ENCODE results near the gene ZNF816.
"Not testable (repeated sequence)": the region's sequence is repeated elsewhere in the genome, so short reads cannot be mapped to it uniquely, and the experiment has no call there.

The ZNF816 gene

GRCh38 chr19:52940905-52941304, 21.8 kb downstream of the ZNF816 start:
- not testable (repeated sequence) for DNase-seq (ENCODE audit: low read depth, low spot score); H3K4me3 ChIP-seq (ENCODE audit: low read length)

GRCh38 chr19:52938761-52939160, 23.9 kb downstream of the ZNF816 start:
- DNase-seq (ENCODE audit: low read depth, low spot score) = no peak
- no peak overlapping the region for H3K4me3 ChIP-seq (ENCODE audit: low read length)

- no peak for DNase-seq (ENCODE audit: low read depth, low spot score)
- H3K4me3 ChIP-seq (ENCODE audit: low read length) = no peak overlapping the region
These were observed 25.7 kb downstream of the ZNF816 start for GRCh38 chr19:52936954-52937325.

- H3K4me3 ChIP-seq (ENCODE audit: low read length) = no peak overlapping the region
- DNase-seq (ENCODE audit: low read depth, low spot score) = no peak
These were observed 26.3 kb downstream of the ZNF816 start for GRCh38 chr19:52936151-52936953.

- no peak for DNase-seq (ENCODE audit: low read depth, low spot score)
- no peak overlapping the region for H3K4me3 ChIP-seq (ENCODE audit: low read length)
These were observed 27.2 kb downstream of the ZNF816 start for GRCh38 chr19:52935434-52935833.

- DNase-seq (ENCODE audit: low read depth, low spot score); H3K4me3 ChIP-seq (ENCODE audit: low read length): not testable (repeated sequence)
These were observed 38.0 kb downstream of the ZNF816 start for GRCh38 chr19:52924641-52925040.

- DNase-seq (ENCODE audit: low read depth, low spot score) = no peak
- no peak overlapping the region for H3K4me3 ChIP-seq (ENCODE audit: low read length)
These were observed 38.7 kb downstream of the ZNF816 start for GRCh38 chr19:52923778-52924593.

- DNase-seq (ENCODE audit: low read depth, low spot score) = no peak
- no peak within 1 kb of the TSS for H3K4me3 ChIP-seq (ENCODE audit: low read length)
These were observed 39.6 kb downstream of the ZNF816 start, which contains the start of gene ZNF888 for GRCh38 chr19:52922841-52923777. ZNF888 (minus strand) TSS chr19:52923428; CDS start chr19:52917873, 5,555 bp downstream.

- H3K4me3 ChIP-seq (ENCODE audit: low read length) = no peak overlapping the region
- DNase-seq (ENCODE audit: low read depth, low spot score) = no peak
These were observed 45.1 kb downstream of the ZNF816 start for GRCh38 chr19:52917531-52917930.

GRCh38 chr19:52910648-52911047, 52.0 kb downstream of the ZNF816 start:
- DNase-seq (ENCODE audit: low read depth, low spot score) = no peak

GRCh38 chr19:52904052-52904780, 58.5 kb downstream of the ZNF816 start:
- not testable (repeated sequence) for DNase-seq (ENCODE audit: low read depth, low spot score); H3K4me3 ChIP-seq (ENCODE audit: low read length)

More at GRCh38 chr19:52910648-52911047, 52.0 kb downstream of the ZNF816 start:
- H3K4me3 ChIP-seq (ENCODE audit: low read length) = no peak overlapping the region

GRCh38 chr19:52901842-52902241, 60.8 kb downstream of the ZNF816 start:
- H3K4me3 ChIP-seq (ENCODE audit: low read length) = no peak overlapping the region
- no peak for DNase-seq (ENCODE audit: low read depth, low spot score)
